Astrocyte of the spinal cord (primary cell): Measurements from ENCODE around the gene AP4E1.

Source experiments
- DNase-seq: peaks from one replicate; pipeline ENCODE4 v3.0.0; 2011; ENCODE audit warnings: low read depth, low spot score
- H3K4me3 ChIP-seq: 2 replicates; pipeline ENCODE4 v1.5.1; 2011; ENCODE audit warnings: low read depth, mild to moderate bottlenecking, low read length, moderate library complexity
- in situ Hi-C: cut with HindIII; loops from 2 replicates; pipeline ENCODE4 v1.10.0; 2017; ENCODE audit warnings: low sequenced_read_pairs
- TF ChIP-seq, protein P1 (sequence below): IDR thresholded peaks from 2 replicates; pipeline ENCODE4 v1.5.1; 2012; ENCODE audit warnings: low read depth, mild to moderate bottlenecking, low read length, inconsistent platforms

AP4E1 gene

DNA sequence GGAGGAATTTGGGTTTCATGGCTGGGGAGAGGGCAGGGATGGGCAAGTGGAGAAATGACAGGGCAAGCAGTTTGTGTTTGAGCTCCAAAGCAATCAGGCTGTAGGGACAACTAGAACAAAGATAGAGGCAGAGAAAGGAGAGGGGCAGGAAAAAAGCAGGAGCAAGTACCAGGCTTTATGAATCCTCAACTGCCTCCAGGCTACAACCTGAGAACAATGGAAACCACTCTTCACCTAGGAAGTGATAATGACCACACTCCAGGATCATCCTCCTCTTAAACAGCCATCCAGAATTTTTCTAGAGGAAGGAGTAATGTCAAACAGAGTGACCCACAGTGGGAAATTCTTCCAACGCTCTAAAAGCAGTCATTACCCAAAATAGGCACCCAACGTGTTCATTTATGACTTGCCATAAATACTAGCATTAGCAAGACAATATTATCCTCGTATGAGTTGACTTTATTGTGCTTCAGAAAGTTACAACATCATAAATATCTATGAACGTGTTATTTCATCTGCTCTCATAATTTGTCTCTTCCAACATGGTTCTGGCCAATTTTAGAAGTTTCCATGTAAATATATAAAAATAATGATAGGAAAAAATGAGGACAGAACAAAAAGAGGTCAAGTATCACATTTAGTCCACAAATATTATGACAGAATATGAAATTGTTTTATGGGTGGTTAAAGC is 135.7 kb downstream of the AP4E1 start:
- in situ Hi-C loops, result no loop called here
- DNase-seq, result no peak
- TF ChIP-seq, protein P1, sequence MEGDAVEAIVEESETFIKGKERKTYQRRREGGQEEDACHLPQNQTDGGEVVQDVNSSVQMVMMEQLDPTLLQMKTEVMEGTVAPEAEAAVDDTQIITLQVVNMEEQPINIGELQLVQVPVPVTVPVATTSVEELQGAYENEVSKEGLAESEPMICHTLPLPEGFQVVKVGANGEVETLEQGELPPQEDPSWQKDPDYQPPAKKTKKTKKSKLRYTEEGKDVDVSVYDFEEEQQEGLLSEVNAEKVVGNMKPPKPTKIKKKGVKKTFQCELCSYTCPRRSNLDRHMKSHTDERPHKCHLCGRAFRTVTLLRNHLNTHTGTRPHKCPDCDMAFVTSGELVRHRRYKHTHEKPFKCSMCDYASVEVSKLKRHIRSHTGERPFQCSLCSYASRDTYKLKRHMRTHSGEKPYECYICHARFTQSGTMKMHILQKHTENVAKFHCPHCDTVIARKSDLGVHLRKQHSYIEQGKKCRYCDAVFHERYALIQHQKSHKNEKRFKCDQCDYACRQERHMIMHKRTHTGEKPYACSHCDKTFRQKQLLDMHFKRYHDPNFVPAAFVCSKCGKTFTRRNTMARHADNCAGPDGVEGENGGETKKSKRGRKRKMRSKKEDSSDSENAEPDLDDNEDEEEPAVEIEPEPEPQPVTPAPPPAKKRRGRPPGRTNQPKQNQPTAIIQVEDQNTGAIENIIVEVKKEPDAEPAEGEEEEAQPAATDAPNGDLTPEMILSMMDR, result no peak
- H3K4me3 ChIP-seq, result no peak overlapping the region

DNA sequence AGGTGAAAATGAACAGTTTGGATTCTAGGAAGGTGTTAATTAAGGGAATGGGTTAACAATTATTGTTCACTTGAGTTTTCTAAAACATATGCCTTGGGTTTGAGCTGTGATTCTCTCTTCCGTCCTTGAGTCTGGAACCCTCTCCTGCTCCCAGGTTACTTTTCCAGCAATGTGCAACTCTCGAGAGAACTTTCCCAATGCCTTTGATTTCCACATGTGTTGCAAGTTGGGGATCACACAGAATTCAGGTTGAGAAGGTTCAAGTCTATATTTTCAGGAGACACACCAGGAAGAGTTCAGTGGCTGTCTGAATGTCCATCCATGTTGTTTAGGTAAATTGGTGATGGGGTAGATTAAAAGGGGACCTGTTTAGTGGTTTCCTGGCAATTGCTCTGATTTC is 137.5 kb downstream of the AP4E1 start:
- no peak for DNase-seq
- H3K4me3 ChIP-seq, result no peak overlapping the region
- TF ChIP-seq, protein P1, result no peak
- in situ Hi-C loops, result no loop called here

DNA sequence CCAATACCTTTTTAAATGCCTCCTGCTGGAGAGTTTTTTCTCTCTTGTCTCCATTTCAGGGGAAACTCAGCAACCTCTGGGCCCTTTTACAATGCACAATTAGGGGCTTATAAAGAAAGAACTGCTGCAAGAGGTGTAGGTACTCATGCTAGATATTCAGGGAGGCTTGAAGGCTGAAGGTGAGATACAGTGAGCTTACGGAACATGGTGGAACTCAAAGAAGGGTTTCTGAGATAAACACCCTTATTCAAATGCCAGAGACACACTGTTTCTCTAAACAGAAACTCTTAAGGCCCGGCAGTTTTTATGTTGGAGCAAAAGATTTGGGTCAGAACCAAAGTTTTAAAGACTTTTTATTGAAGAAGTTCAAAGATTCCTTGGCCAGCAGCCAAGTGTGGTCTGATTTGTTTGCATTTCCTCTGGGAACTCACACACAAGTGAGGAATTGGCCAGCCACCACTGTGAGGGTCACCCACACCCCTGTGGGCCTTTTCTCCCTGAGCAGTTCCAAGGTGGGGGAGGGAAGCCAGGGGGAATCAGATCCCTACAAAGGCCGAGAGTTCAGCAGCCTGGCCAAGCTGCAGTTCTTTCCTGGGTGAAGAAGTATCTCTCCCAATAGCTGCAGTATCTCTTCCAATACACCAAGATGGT is 138.4 kb downstream of the AP4E1 start:
- TF ChIP-seq, protein P1, result no peak
- in situ Hi-C loops, result no loop called here
- H3K4me3 ChIP-seq, result no peak overlapping the region
- DNase-seq, result peak; percentile 50

DNA sequence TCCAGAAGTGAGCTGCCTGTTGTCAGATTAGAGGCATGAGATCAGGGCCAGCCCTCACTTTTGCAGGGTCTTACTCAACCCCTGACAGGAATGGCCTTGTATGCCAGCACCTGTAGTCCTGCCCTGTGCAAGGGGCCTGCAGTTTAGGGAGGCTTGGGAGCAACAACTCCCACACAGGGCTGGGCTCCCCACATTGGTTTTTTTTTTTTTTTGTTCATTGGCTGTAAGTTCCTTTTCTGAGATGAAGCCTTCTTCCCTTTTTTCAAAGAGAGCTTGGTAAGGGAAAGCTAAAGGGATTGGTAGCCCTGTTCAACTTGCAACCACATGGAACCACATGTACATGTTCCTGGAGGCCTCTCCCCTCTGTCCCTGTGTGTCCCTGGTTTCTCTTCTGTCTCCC is 139.8 kb downstream of the AP4E1 start:
- in situ Hi-C loops, result no loop called here
- TF ChIP-seq, protein P1, result no peak
- no peak overlapping the region for H3K4me3 ChIP-seq
- no peak for DNase-seq

DNA sequence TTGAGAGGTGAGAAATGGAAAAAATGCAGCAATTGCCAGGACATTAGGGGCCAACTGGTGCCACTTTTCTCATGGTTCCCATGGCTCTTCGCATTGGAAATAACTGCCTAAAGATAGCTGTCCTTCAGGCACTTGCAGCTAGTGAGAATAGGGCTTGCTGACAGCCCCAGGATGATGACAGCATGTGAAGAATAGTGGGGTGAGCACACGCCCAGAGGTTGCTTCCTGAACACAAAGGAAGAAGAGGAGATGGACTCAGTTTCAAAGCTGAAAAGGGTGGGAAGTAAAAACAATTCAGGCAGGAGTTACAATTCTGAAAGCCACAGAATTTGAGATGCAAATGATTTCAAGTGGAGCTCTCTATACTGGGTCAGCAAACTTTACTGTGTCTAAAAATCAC is 140.6 kb downstream of the AP4E1 start:
- no peak for DNase-seq
- TF ChIP-seq, protein P1, result no peak
- in situ Hi-C loops, result no loop called here
- H3K4me3 ChIP-seq, result no peak overlapping the region

DNA sequence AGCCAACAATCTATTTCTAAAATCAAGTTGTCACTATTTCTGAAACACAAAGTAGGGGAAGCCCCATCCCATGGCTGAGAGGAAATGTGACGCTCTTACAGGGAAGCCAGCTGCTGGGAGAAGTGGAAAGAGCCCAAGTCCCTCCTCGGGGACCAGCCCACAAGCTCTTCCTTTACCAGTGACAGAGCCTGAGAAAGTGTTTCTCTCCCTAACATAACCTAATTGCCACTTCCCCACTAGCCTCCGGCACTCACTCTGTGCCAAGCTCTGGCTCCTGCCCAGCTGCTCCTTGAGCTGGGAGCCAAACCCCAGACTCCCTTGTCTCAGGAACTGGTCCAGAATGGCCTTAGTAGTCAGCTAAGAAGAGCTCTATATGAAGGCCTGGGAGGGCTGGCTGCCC is 143.3 kb downstream of the AP4E1 start:
- H3K4me3 ChIP-seq, result no peak overlapping the region
- TF ChIP-seq, protein P1, result no peak
- in situ Hi-C loops, result no loop called here
- DNase-seq, result peak; percentile 16
